Measurements from ENCODE around the gene GRIK2. TPM values are rescaled to one million over a fixed set of nuclear protein-coding genes. Genes with fewer than 3 reads are reported as not detected.

Gene GRIK2
- total and polyA plus RNA-seq, 2 of the 4 experiments (the other 2 are of a cell fraction) = 8.2 to 15.2 TPM

GRCh38 chr6:101826678-101827077 is 433.2 kb downstream of the GRIK2 start:
- Histone ChIP-seq H3K9ac (ENCODE audit: low read depth, low read length) (no peak overlapping the region), H3K4me2 (ENCODE audit: low read depth, low read length) (no peak overlapping the region), H4K8ac (ENCODE audit: low read depth in 2 of 2, low read length in 2 of 2) (no peak overlapping the region), H3K9me3 (ENCODE audit: control insufficient read depth, insufficient read depth, low read length) (peaks cover 4% of the 10 kb centered on the region; the same call in 1 of the 2 replicates), H2BK20ac (ENCODE audit: low read depth, low read length) (no peak overlapping the region), H3K4ac (ENCODE audit: low read depth, low read length) (no peak overlapping the region), H3K4me1 (ENCODE audit: control insufficient read depth, insufficient read depth, low read length) (peaks cover 2% of the 10 kb centered on the region; the same call in 1 of the 2 replicates), H4K91ac (ENCODE audit: insufficient read depth, low read depth, low read length) (no peak overlapping the region), H2BK15ac (ENCODE audit: low read depth, low read length) (no peak overlapping the region), H3K14ac (replicated peaks; ENCODE audit: low read depth, low read length) (no peak overlapping the region), H3K56ac (ENCODE audit: extremely low read depth, insufficient read depth, low read length) (no peak overlapping the region), H3K4me3 (ENCODE audit: insufficient read depth, low read depth, low read length) (no peak overlapping the region), H3K27me3 (ENCODE audit: control insufficient read depth, insufficient read depth, low read length) (no peaks in the 10 kb centered on the region), H2BK5ac (ENCODE audit: low read depth, low read length, poor library complexity, severe bottlenecking) (no peak overlapping the region), H2AK5ac (ENCODE audit: low read depth, low read length) (no peak overlapping the region), H3K23ac (ENCODE audit: low read depth, low read length) (no peak overlapping the region), H3K18ac (ENCODE audit: low read depth, low read length) (no peak overlapping the region), H2AFZ (replicated peaks; ENCODE audit: low read length, poor library complexity) (no peak overlapping the region), H2BK120ac (ENCODE audit: low read depth, low read length) (no peak overlapping the region), H4K20me1 (ENCODE audit: insufficient read depth, low read length) (no peaks in the 10 kb centered on the region), H3K27ac (ENCODE audit: insufficient read depth, low read length) (no peak overlapping the region), H3K79me1 (ENCODE audit: low read depth in 1 of 2, low read length in 2 of 2) (no peaks in the 10 kb centered on the region), H3K36me3 (ENCODE audit: control insufficient read depth, insufficient read depth, low read length) (no peaks in the 10 kb centered on the region), H3K9me1 (ENCODE audit: insufficient read depth, low read length) (no peaks in the 10 kb centered on the region), H4K5ac (ENCODE audit: low read depth, low read length) (no peak overlapping the region), H2AK9ac (replicated peaks; ENCODE audit: low read depth, low read length, poor library complexity) (no peak overlapping the region)
- in situ Hi-C loops (cut with MboI; ENCODE audit: low sequenced_read_pairs) (no loop called here), dilution Hi-C loops (cut with HindIII; ENCODE audit: low sequenced_read_pairs, unreplicated experiment) (no loop called here), intact Hi-C loops (cut with micrococcal nuclease) (no loop called here)
- ChIA-PET POLR2A (ENCODE audit: unreplicated experiment) (no interaction called here), CTCF (interaction anchor here (1.7 kb wide), 1 partner anchor 9 kb away, joined by 5 read pairs; no protein-coding TSS in a partner anchor)
- BruUV-seq (replicated peaks) = no TSS peak
- ATAC-seq (ENCODE audit: low read depth) (no peak), DNase-seq (no peak)
- WGBS, 2 experiments (ENCODE audit: extremely low coverage in 2 of 2, insufficient read length in 1 of 2) = no CpG with 5 or more reads among the region's 3 CpGs
- TF ChIP-seq BHLHE40 (IDR thresholded peaks at IDR 0.05; ENCODE audit: low read depth, low read length) = no peak
- TF ChIP-seq RFX5 (IDR thresholded peaks at IDR 0.05; ENCODE audit: low read depth, low read length) = no peak
- peak; percentile 80 for TF ChIP-seq CEBPB (IDR thresholded peaks at IDR 0.05; ENCODE audit: low read depth, low read length)
- TF ChIP-seq POLR2A (IDR thresholded peaks at IDR 0.05; ENCODE audit: low read depth, low read length) = no peak
- TF ChIP-seq RCOR1 (IDR thresholded peaks at IDR 0.05; ENCODE audit: insufficient replicate concordance, low read length) = no peak
- TF ChIP-seq NFE2L2 (IDR thresholded peaks at IDR 0.05; ENCODE audit: low read depth, low read length) = no peak

All from IMR-90 (cell line).